ENCODE results near the gene FIBIN. TPM values are rescaled to one million over a fixed set of nuclear protein-coding genes. Genes with fewer than 3 reads are reported as not detected.

Gene FIBIN
- total RNA-seq, 1 experiment from 2014 or later: not detected

GRCh38 chr11:27002431-27002830 lies 8.5 kb downstream of the FIBIN start:
- Histone ChIP-seq H3K9me2 (ENCODE audit: insufficient read depth) (no peaks in the 10 kb centered on the region), H3K36me3 (ENCODE audit: control insufficient read depth in 1 of 2, insufficient read depth in 2 of 2, low read length in 2 of 2) (no peaks in the 10 kb centered on the region), H2AFZ (ENCODE audit: low read depth, low read length, poor library complexity, severe bottlenecking) (no peak overlapping the region), H3K27me3 (ENCODE audit: insufficient read depth, low read length) (no peaks in the 10 kb centered on the region), H3K9ac (ENCODE audit: low read length) (no peak overlapping the region), H3K4me3 (replicated peaks in 1 of 2; ENCODE audit: low read depth in 1 of 2, low read length in 2 of 2) (no peak overlapping the region), H3K9me3 (ENCODE audit: control insufficient read depth in 1 of 2, insufficient read depth in 1 of 2, low read depth in 1 of 2, low read length in 2 of 2) (no peaks in the 10 kb centered on the region), H3K4me2 (ENCODE audit: low read length) (no peak overlapping the region), H3K27ac (ENCODE audit: low read depth, low read length) (no peak overlapping the region), H4K20me1 (ENCODE audit: insufficient read depth) (no peaks in the 10 kb centered on the region), H3K79me2 (ENCODE audit: insufficient read depth, low read length) (no peaks in the 10 kb centered on the region), H3K4me1 (ENCODE audit: control insufficient read depth in 1 of 2, insufficient read depth in 2 of 2, low read length in 2 of 2) (no peaks in the 10 kb centered on the region)
- ChIA-PET CTCF (no interaction called here), POLR2A (no interaction called here), RAD21 (ENCODE audit: low non-redundant PET in 1 of 2, low total read pairs in 2 of 2, uncharacterized antibody in 2 of 2, unreplicated experiment in 2 of 2) (no interaction called here)
- no TSS peak for BruUV-seq (replicated peaks)
- no peak for TF ChIP-seq ATF3 (IDR thresholded peaks at IDR 0.05)
- no peak for TF ChIP-seq POLR2AphosphoS5 (IDR thresholded peaks at IDR 0.05; ENCODE audit: low read depth, low read length)
- DNase-seq (ENCODE audit: low read depth, low spot score): no peak
- no peak for ATAC-seq
- intact Hi-C loops (cut with micrococcal nuclease): no loop called here

- RAD21 ChIA-PET (ENCODE audit: low non-redundant PET in 1 of 2, low total read pairs in 2 of 2, uncharacterized antibody in 2 of 2, unreplicated experiment in 2 of 2): no interaction called here
- Histone ChIP-seq H2AFZ (ENCODE audit: low read depth, low read length, poor library complexity, severe bottlenecking) (no peak overlapping the region), H3K4me2 (ENCODE audit: low read length) (no peak overlapping the region)
Measured at GRCh38 chr11:27002838-27003237, 8.9 kb downstream of the FIBIN start.

More at GRCh38 chr11:27002838-27003237, 8.9 kb downstream of the FIBIN start:
- no peaks in the 10 kb centered on the region for H3K79me2 ChIP-seq (ENCODE audit: insufficient read depth, low read length)
- no TSS peak for BruUV-seq (replicated peaks)
- no peaks in the 10 kb centered on the region for H4K20me1 ChIP-seq (ENCODE audit: insufficient read depth)
- no peak for ATAC-seq
- H3K27ac ChIP-seq (ENCODE audit: low read depth, low read length): no peak overlapping the region
- H3K9ac ChIP-seq (ENCODE audit: low read length): no peak overlapping the region
- TF ChIP-seq YY1 (IDR thresholded peaks at IDR 0.05; ENCODE audit: extremely low read depth, insufficient replicate concordance, low read depth, low read length): no peak
- TF ChIP-seq ZNF274 (IDR thresholded peaks at IDR 0.05; ENCODE audit: low read depth, low read length): no peak
- no peak for TF ChIP-seq ATF3 (IDR thresholded peaks at IDR 0.05)
- no peak for TF ChIP-seq SRF (IDR thresholded peaks at IDR 0.05; ENCODE audit: low read depth)
- H3K4me1 ChIP-seq (ENCODE audit: control insufficient read depth in 1 of 2, insufficient read depth in 2 of 2, low read length in 2 of 2): no peaks in the 10 kb centered on the region
- CTCF ChIA-PET: no interaction called here
- no peaks in the 10 kb centered on the region for H3K9me2 ChIP-seq (ENCODE audit: insufficient read depth)
- no peak for DNase-seq (ENCODE audit: low read depth, low spot score)
- no peaks in the 10 kb centered on the region for H3K9me3 ChIP-seq (ENCODE audit: control insufficient read depth in 1 of 2, insufficient read depth in 1 of 2, low read depth in 1 of 2, low read length in 2 of 2)
- H3K27me3 ChIP-seq (ENCODE audit: insufficient read depth, low read length): no peaks in the 10 kb centered on the region
- no peak overlapping the region for H3K4me3 ChIP-seq (replicated peaks in 1 of 2; ENCODE audit: low read depth in 1 of 2, low read length in 2 of 2)
- intact Hi-C loops (cut with micrococcal nuclease): no loop called here
- POLR2A ChIA-PET: no interaction called here
- no peaks in the 10 kb centered on the region for H3K36me3 ChIP-seq (ENCODE audit: control insufficient read depth in 1 of 2, insufficient read depth in 2 of 2, low read length in 2 of 2)
